ENCODE measurements around the gene TMED9.
"Not testable (repeated sequence)": the region's sequence is repeated elsewhere in the genome, so short reads cannot be mapped to it uniquely, and the experiment has no call there.

- not testable (repeated sequence) for TF ChIP-seq POLR2A, CTCF (IDR thresholded peaks at IDR 0.05)
These were observed 32.2 kb downstream of the TMED9 start for GRCh38 chr5:177624172-177624571.
